IMR-90 (cell line): ENCODE results near the gene GNG12. TPM values are rescaled to one million over a fixed set of nuclear protein-coding genes. Genes with fewer than 3 reads are reported as not detected.

ENCODE experiments used
- ATAC-seq: fragments of 200-7000 bp; cut with Tn5 transposase; 2 replicates; pipeline ENCODE4 v1.9.1; 2020; ENCODE audit warnings: low read depth, mild to moderate bottlenecking, moderate library complexity
- BruUV-seq: library from RNA; stranded (reverse); fragments of 400-500 nt; replicated peaks from 2 replicates; lab custom pipeline; 2021; lab: Mats Ljungman, UMichigan
- CTCF ChIA-PET: fragments of 300-600 bp; formaldehyde crosslinking; extraction: SDS; loops from one replicate; lab custom pipeline; 2021; ENCODE audit warnings: antibody characterized with exemption; lab: Yijun Ruan, JAX
- POLR2A ChIA-PET: fragments of 300-600 bp; sonication (Branson Sonifier 250); formaldehyde crosslinking; loops from one replicate; lab custom pipeline; 2022; ENCODE audit warnings: antibody characterized with exemption; ENCODE audit not compliant: unreplicated experiment; lab: Charles Lee
- DNase-seq: peaks from one replicate; pipeline ENCODE4 v3.0.0; 2013
- H2AFZ ChIP-seq: replicated peaks from 2 replicates; pipeline ENCODE3; 2013; ENCODE audit warnings: low read length, mild to moderate bottlenecking; ENCODE audit not compliant: poor library complexity
- H2AK5ac ChIP-seq: 2 replicates; pipeline ENCODE4 v1.6.1; 2013; ENCODE audit warnings: low read depth, low read length, inconsistent platforms
- H2AK9ac ChIP-seq: replicated peaks from 2 replicates; pipeline ENCODE3; 2013; ENCODE audit warnings: mild to moderate bottlenecking, low read depth, low read length, moderate library complexity; ENCODE audit not compliant: poor library complexity
- H2BK120ac ChIP-seq: 2 replicates; pipeline ENCODE4 v1.6.1; 2013; ENCODE audit warnings: low read depth, low read length, inconsistent platforms
- H2BK15ac ChIP-seq: 3 replicates; pipeline ENCODE4 v1.6.1; 2013; ENCODE audit warnings: low read depth, low read length, inconsistent platforms
- H2BK20ac ChIP-seq: 2 replicates; pipeline ENCODE4 v1.6.1; 2013; ENCODE audit warnings: low read depth, mild to moderate bottlenecking, inconsistent platforms, low read length, moderate library complexity
- H2BK5ac ChIP-seq: 2 replicates; pipeline ENCODE4 v1.6.1; 2013; ENCODE audit warnings: mild to moderate bottlenecking, low read depth, low read length, inconsistent platforms; ENCODE audit not compliant: poor library complexity, severe bottlenecking
- H3K14ac ChIP-seq: replicated peaks from 2 replicates; pipeline ENCODE4 v1.6.1; 2013; ENCODE audit warnings: low read depth, low read length, inconsistent platforms
- H3K18ac ChIP-seq: 2 replicates; pipeline ENCODE4 v1.6.1; 2013; ENCODE audit warnings: low read depth, low read length, control low read depth
- H3K23ac ChIP-seq: 2 replicates; pipeline ENCODE4 v1.6.1; 2013; ENCODE audit warnings: low read depth, low read length, inconsistent platforms
- H3K27ac ChIP-seq: 2 replicates; pipeline ENCODE4 v1.5.1; 2013; ENCODE audit warnings: mild to moderate bottlenecking, control low read depth, low read length; ENCODE audit not compliant: insufficient read depth
- H3K27me3 ChIP-seq: 2 replicates; pipeline ENCODE4 v1.6.1; 2013; ENCODE audit warnings: low read length; ENCODE audit not compliant: control insufficient read depth, insufficient read depth
- H3K36me3 ChIP-seq: 2 replicates; pipeline ENCODE4 v1.6.1; 2013; ENCODE audit warnings: low read length, mixed read lengths; ENCODE audit not compliant: control insufficient read depth, insufficient read depth
- H3K4ac ChIP-seq: 2 replicates; pipeline ENCODE4 v1.6.1; 2013; ENCODE audit warnings: low read depth, low read length, inconsistent platforms
- H3K4me1 ChIP-seq: 2 replicates; pipeline ENCODE4 v1.6.1; 2013; ENCODE audit warnings: low read length, mixed read lengths; ENCODE audit not compliant: control insufficient read depth, insufficient read depth
- H3K4me2 ChIP-seq: 2 replicates; pipeline ENCODE4 v1.6.1; 2013; ENCODE audit warnings: low read depth, mild to moderate bottlenecking, control low read depth, low read length, moderate library complexity
- H3K4me3 ChIP-seq: 2 replicates; pipeline ENCODE4 v1.5.1; 2013; ENCODE audit warnings: low read depth, mild to moderate bottlenecking, control low read depth, low read length, moderate library complexity; ENCODE audit not compliant: insufficient read depth
- H3K56ac ChIP-seq: 2 replicates; pipeline ENCODE4 v1.6.1; 2013; ENCODE audit warnings: low read length, inconsistent platforms; ENCODE audit not compliant: insufficient read depth; ENCODE audit errors: extremely low read depth
- H3K79me1 ChIP-seq, 2 experiments: 2 replicates each; pipeline ENCODE4 v1.6.1; 2013; ENCODE audit warnings: low read length in 2 of 2, inconsistent platforms in 1 of 2, low read depth in 1 of 2
- H3K9ac ChIP-seq: 2 replicates; pipeline ENCODE4 v1.6.1; 2013; ENCODE audit warnings: low read depth, low read length, control low read depth
- H3K9me1 ChIP-seq: 2 replicates; pipeline ENCODE4 v1.6.1; 2013; ENCODE audit warnings: low read length, inconsistent platforms; ENCODE audit not compliant: insufficient read depth
- H3K9me3 ChIP-seq: 2 replicates; pipeline ENCODE4 v1.6.1; 2013; ENCODE audit warnings: low read length; ENCODE audit not compliant: control insufficient read depth, insufficient read depth
- H4K20me1 ChIP-seq: 2 replicates; pipeline ENCODE4 v1.6.1; 2013; ENCODE audit warnings: low read length, inconsistent platforms; ENCODE audit not compliant: insufficient read depth
- H4K5ac ChIP-seq: 2 replicates; pipeline ENCODE4 v1.6.1; 2013; ENCODE audit warnings: mild to moderate bottlenecking, low read depth, low read length, control low read depth
- H4K8ac ChIP-seq, 2 experiments: 2 replicates each; pipeline ENCODE4 v1.6.1; 2013; ENCODE audit warnings: low read depth in 2 of 2, low read length in 2 of 2, control low read depth in 1 of 2, inconsistent platforms in 1 of 2
- H4K91ac ChIP-seq: 2 replicates; pipeline ENCODE4 v1.6.1; 2013; ENCODE audit warnings: low read depth, low read length, inconsistent platforms; ENCODE audit not compliant: insufficient read depth
- CEBPB ChIP-seq: IDR thresholded peaks from 2 replicates; pipeline ENCODE4 v1.6.1; 2012; ENCODE audit warnings: low read depth, low read length, improper control_type of control experiment
- CHD1 ChIP-seq: IDR thresholded peaks from 2 replicates; pipeline ENCODE4 v1.6.1; 2012; ENCODE audit warnings: low read depth, low read length, improper control_type of control experiment
- FOS ChIP-seq: fragments of 150-350 bp; IDR thresholded peaks from 2 replicates; pipeline ENCODE4 v1.6.1; 2016; ENCODE audit warnings: low read depth, low read length
- RCOR1 ChIP-seq: IDR thresholded peaks from 2 replicates; pipeline ENCODE4 v1.6.1; 2012; ENCODE audit warnings: mild to moderate bottlenecking, low read length, improper control_type of control experiment; ENCODE audit not compliant: insufficient replicate concordance
- WGBS, 2 experiments: methylation state at CpG; one replicate each; pipeline versions ENCODE4 v1.1.5 to v1.1.7; 2013; ENCODE audit warnings: missing lambda C conversion rate in 2 of 2; ENCODE audit not compliant: insufficient read length in 1 of 2; ENCODE audit errors: extremely low coverage in 2 of 2; 5-methylcytosine and 5-hydroxymethylcytosine counted together
- dilution Hi-C: fragments of 300-500 bp; cut with HindIII; formaldehyde crosslinking; loops from one replicate; pipeline ENCODE4 v1.14.3; 2018; ENCODE audit warnings: low sequenced_read_pairs; ENCODE audit not compliant: unreplicated experiment
- in situ Hi-C: fragments of 300-500 bp; cut with MboI; formaldehyde crosslinking; loops from 3 replicates; pipeline ENCODE4 v1.14.3; 2019; ENCODE audit warnings: low sequenced_read_pairs, inconsistent platforms, mixed read lengths
- intact Hi-C: fragments of 100-400 bp; cut with micrococcal nuclease; formaldehyde crosslinking; loops from 2 replicates; pipeline ENCODE4 v1.10.0; 2022
- polyA plus RNA-seq, 3 experiments: library from polyadenylated mRNA; depleted of rRNA; stranded (reverse); fragments of >200 nt; gene quantifications; 2 replicates each; pipeline ENCODE4 v1.2.3, GENCODE V29; 2012; ENCODE audit warnings: low replicate concordance in 1 of 3
- total RNA-seq: library from RNA; depleted of rRNA; stranded (reverse); fragments of >200 nt; gene quantifications from 2 replicates; pipeline ENCODE4 v1.2.3, GENCODE V29; 2012
- TF ChIP-seq, protein P1 (sequence below): fragments of 150-350 bp; IDR thresholded peaks from 2 replicates; pipeline ENCODE4 v1.6.1; 2016; ENCODE audit warnings: low read depth, mild to moderate bottlenecking, low read length, moderate library complexity, borderline replicate concordance

The GNG12 gene
- total and polyA plus RNA-seq, 2 of the 4 experiments (the other 2 are of a cell fraction): 92.3 to 132 TPM

GRCh38 chr1:67668660-67669059 lies 164.6 kb downstream of the GNG12 start:
- H4K5ac ChIP-seq: no peak overlapping the region
- no peaks in the 10 kb centered on the region for H3K36me3 ChIP-seq
- H2AK5ac ChIP-seq: no peak overlapping the region
- H3K9me1 ChIP-seq: no peaks in the 10 kb centered on the region
- no peak overlapping the region for H3K18ac ChIP-seq
- H2BK15ac ChIP-seq: no peak overlapping the region
- no peak overlapping the region for H2BK120ac ChIP-seq
- no peaks in the 10 kb centered on the region; the same call in 1 of the 2 replicates for H3K27me3 ChIP-seq
- BruUV-seq: no TSS peak
- ATAC-seq: no peak
- H3K4me2 ChIP-seq: no peak overlapping the region
- peak; percentile 16 for DNase-seq
- H3K27ac ChIP-seq: no peak overlapping the region
- H4K8ac ChIP-seq: no peak overlapping the region
- intact Hi-C loops (no loop called here), in situ Hi-C loops (no loop called here), dilution Hi-C loops (no loop called here)
- no peak overlapping the region for H2BK5ac ChIP-seq
- H3K4me3 ChIP-seq: no peak overlapping the region
- H2AK9ac ChIP-seq: no peak overlapping the region
- no peak overlapping the region for H2AFZ ChIP-seq
- no peak overlapping the region for H3K14ac ChIP-seq
- H2BK20ac ChIP-seq: no peak overlapping the region
- H3K4ac ChIP-seq: no peak overlapping the region
- no peaks in the 10 kb centered on the region for H4K20me1 ChIP-seq
- H3K9ac ChIP-seq: no peak overlapping the region
- no CpG with 5 or more reads among the region's 1 CpG for WGBS, 2 experiments
- H3K4me1 ChIP-seq: no peaks in the 10 kb centered on the region
- no peak overlapping the region for H3K23ac ChIP-seq
- no peak overlapping the region for H3K56ac ChIP-seq
- TF ChIP-seq FOS (no peak), RCOR1 (no peak), CEBPB (no peak), CHD1 (no peak)
- TF ChIP-seq, protein P1, sequence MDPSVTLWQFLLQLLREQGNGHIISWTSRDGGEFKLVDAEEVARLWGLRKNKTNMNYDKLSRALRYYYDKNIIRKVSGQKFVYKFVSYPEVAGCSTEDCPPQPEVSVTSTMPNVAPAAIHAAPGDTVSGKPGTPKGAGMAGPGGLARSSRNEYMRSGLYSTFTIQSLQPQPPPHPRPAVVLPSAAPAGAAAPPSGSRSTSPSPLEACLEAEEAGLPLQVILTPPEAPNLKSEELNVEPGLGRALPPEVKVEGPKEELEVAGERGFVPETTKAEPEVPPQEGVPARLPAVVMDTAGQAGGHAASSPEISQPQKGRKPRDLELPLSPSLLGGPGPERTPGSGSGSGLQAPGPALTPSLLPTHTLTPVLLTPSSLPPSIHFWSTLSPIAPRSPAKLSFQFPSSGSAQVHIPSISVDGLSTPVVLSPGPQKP: no peak
- POLR2A ChIA-PET: no interaction called here
- CTCF ChIA-PET: no interaction called here
- no peaks in the 10 kb centered on the region for H3K9me3 ChIP-seq
- H3K79me1 ChIP-seq: no peaks in the 10 kb centered on the region
- no peak overlapping the region for H4K91ac ChIP-seq
